GM23338 (cell line): ENCODE data around the gene SFXN1. TPM values are rescaled to one million over a fixed set of nuclear protein-coding genes. Genes with fewer than 3 reads are reported as not detected.

Source experiments
- ATAC-seq: fragments of 200-7000 bp; cut with Tn5 transposase; 3 replicates; pipeline ENCODE4 v1.9.1; 2020
- DNase-seq: peaks from one replicate; pipeline ENCODE4 v3.0.0-alpha.2; 2015; ENCODE audit warnings: low spot score
- H2AFZ ChIP-seq: fragments of 200-600 bp; sonication (generic); 2 replicates; pipeline ENCODE4 v1.8.0; 2016; ENCODE audit warnings: antibody characterized with exemption, mild to moderate bottlenecking, moderate library complexity
- H3F3A ChIP-seq: fragments of 200-600 bp; sonication (generic); replicated peaks from 2 replicates; pipeline ENCODE4 v1.8.0; 2017; ENCODE audit warnings: antibody characterized with exemption, mixed run types, low read depth
- H3K27ac ChIP-seq: fragments of 200-600 bp; sonication (generic); 2 replicates; pipeline ENCODE4 v1.6.1; 2016; ENCODE audit warnings: low read depth
- H3K27me3 ChIP-seq: fragments of 200-600 bp; sonication (generic); 2 replicates; pipeline ENCODE4 v1.8.0; 2016; ENCODE audit warnings: mild to moderate bottlenecking, mixed run types, moderate library complexity; ENCODE audit not compliant: insufficient read depth
- H3K36me3 ChIP-seq: fragments of 200-600 bp; sonication (generic); 2 replicates; pipeline ENCODE4 v1.8.0; 2016; ENCODE audit warnings: mild to moderate bottlenecking; ENCODE audit not compliant: insufficient read depth
- H3K4me1 ChIP-seq: fragments of 200-600 bp; sonication (generic); 2 replicates; pipeline ENCODE4 v1.8.0; 2016; ENCODE audit warnings: mild to moderate bottlenecking, moderate library complexity; ENCODE audit not compliant: insufficient read depth
- H3K4me2 ChIP-seq: fragments of 200-600 bp; sonication (generic); 2 replicates; pipeline ENCODE4 v1.7.1; 2017; ENCODE audit warnings: mixed run types
- H3K4me3 ChIP-seq: fragments of 200-600 bp; sonication (generic); 2 replicates; pipeline ENCODE4 v1.6.1; 2016; ENCODE audit warnings: mixed run types
- H3K79me2 ChIP-seq: fragments of 200-600 bp; sonication (generic); replicated peaks from 2 replicates; pipeline ENCODE4 v1.8.0; 2017; ENCODE audit warnings: mild to moderate bottlenecking; ENCODE audit not compliant: insufficient read depth
- H3K9me2 ChIP-seq: fragments of 200-600 bp; sonication (generic); 2 replicates; pipeline ENCODE4 v1.8.0; 2017; ENCODE audit not compliant: insufficient read depth
- H4K20me1 ChIP-seq: fragments of 200-600 bp; sonication (generic); replicated peaks from 2 replicates; pipeline ENCODE4 v1.8.0; 2017; ENCODE audit warnings: mild to moderate bottlenecking; ENCODE audit not compliant: insufficient read depth
- H3K27ac Mint-ChIP-seq: 2 replicates; pipeline ENCODE4 v1.8.0; 2020; ENCODE audit warnings: inconsistent platforms, mild to moderate bottlenecking, moderate library complexity, mixed read lengths
- H3K27me3 Mint-ChIP-seq: 3 replicates; pipeline ENCODE4 v1.8.0; 2022; ENCODE audit warnings: low read depth, mild to moderate bottlenecking, moderate library complexity, mixed read lengths, inconsistent platforms; ENCODE audit not compliant: insufficient read depth, poor library complexity
- H3K36me3 Mint-ChIP-seq: 3 replicates; pipeline ENCODE4 v1.8.0; 2021; ENCODE audit warnings: low read depth, mild to moderate bottlenecking, inconsistent platforms, moderate library complexity, mixed read lengths
- H3K4me1 Mint-ChIP-seq: 3 replicates; pipeline ENCODE4 v1.8.0; 2020; ENCODE audit warnings: mild to moderate bottlenecking, inconsistent platforms, mixed read lengths
- H3K4me3 Mint-ChIP-seq: 3 replicates; pipeline ENCODE4 v1.8.0; 2021; ENCODE audit warnings: moderate library complexity, mild to moderate bottlenecking, inconsistent platforms, mixed read lengths
- H3K9me3 Mint-ChIP-seq: 3 replicates; pipeline ENCODE4 v1.8.0; 2020; ENCODE audit warnings: moderate library complexity, mild to moderate bottlenecking, inconsistent platforms, mixed read lengths
- EZH2phosphoT487 ChIP-seq: fragments of 200-600 bp; sonication (generic); IDR thresholded peaks from one replicate; pipeline ENCODE4 v1.8.1; 2018; ENCODE audit warnings: antibody characterized with exemption; ENCODE audit not compliant: unreplicated experiment
- JUNB ChIP-seq: IDR thresholded peaks from one replicate; pipeline ENCODE4 v1.6.1; 2016; ENCODE audit warnings: antibody characterized with exemption; ENCODE audit not compliant: unreplicated experiment
- POLR2AphosphoS5 ChIP-seq: IDR thresholded peaks from 2 replicates; pipeline ENCODE4 v1.6.1; 2016; ENCODE audit warnings: antibody characterized with exemption, low read depth
- polyA plus RNA-seq: library from polyadenylated mRNA; unstranded; fragments of >200 nt; fragmentation: Nextera tagmentation; extraction: Ambion mirVana; gene quantifications from 2 replicates; pipeline ENCODE4 v1.2.1, GENCODE V29; 2016
- total RNA-seq: library from RNA; depleted of rRNA; stranded (reverse); fragments of >200 nt; shearing (Covaris generic); gene quantifications from 2 replicates; pipeline ENCODE4 v1.2.3, GENCODE V29; 2014
- TF ChIP-seq, protein P1 (sequence below): fragments of 250-450 bp; sonication (Bioruptor Pico); IDR thresholded peaks from 2 replicates; pipeline ENCODE4 v1.5.0; 2020; ENCODE audit warnings: mild to moderate bottlenecking, moderate library complexity
- TF ChIP-seq, protein P2 (sequence below): IDR thresholded peaks from one replicate; pipeline ENCODE4 v1.6.1; 2018; ENCODE audit warnings: antibody characterized with exemption; ENCODE audit not compliant: unreplicated experiment
- TF ChIP-seq, protein P3 (sequence below), 2 experiments: fragments of 200-600 bp in 1 of 2; sonication (generic) in 1 of 2; conservative IDR thresholded peaks; 2 replicates each; pipeline versions ENCODE4 v1.5.1 to v1.6.1; 2016 to 2017; ENCODE audit warnings: antibody characterized with exemption in 2 of 2, low read depth in 2 of 2, mild to moderate bottlenecking in 2 of 2, moderate library complexity in 1 of 2

The SFXN1 gene
- total and polyA plus RNA-seq, 2 experiments from 2014 or later = 44.0 to 97.7 TPM

DNA sequence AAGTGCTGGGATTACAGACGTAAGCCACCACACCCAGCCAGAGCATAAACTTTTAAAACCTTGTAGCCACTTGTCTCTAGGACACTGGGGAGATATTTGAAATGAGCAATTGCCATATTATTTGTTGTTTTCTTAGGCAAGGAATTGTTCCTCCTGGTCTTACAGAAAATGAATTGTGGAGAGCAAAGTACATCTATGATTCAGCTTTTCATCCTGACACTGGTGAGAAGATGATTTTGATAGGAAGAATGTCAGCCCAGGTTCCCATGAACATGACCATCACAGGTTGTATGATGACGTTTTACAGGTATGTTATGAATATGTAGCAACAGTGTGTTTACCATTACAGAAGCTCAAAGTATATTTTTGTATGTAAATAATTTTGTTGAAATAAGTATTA is 30.5 kb downstream of the SFXN1 start (continued):
- TF ChIP-seq, protein P1, sequence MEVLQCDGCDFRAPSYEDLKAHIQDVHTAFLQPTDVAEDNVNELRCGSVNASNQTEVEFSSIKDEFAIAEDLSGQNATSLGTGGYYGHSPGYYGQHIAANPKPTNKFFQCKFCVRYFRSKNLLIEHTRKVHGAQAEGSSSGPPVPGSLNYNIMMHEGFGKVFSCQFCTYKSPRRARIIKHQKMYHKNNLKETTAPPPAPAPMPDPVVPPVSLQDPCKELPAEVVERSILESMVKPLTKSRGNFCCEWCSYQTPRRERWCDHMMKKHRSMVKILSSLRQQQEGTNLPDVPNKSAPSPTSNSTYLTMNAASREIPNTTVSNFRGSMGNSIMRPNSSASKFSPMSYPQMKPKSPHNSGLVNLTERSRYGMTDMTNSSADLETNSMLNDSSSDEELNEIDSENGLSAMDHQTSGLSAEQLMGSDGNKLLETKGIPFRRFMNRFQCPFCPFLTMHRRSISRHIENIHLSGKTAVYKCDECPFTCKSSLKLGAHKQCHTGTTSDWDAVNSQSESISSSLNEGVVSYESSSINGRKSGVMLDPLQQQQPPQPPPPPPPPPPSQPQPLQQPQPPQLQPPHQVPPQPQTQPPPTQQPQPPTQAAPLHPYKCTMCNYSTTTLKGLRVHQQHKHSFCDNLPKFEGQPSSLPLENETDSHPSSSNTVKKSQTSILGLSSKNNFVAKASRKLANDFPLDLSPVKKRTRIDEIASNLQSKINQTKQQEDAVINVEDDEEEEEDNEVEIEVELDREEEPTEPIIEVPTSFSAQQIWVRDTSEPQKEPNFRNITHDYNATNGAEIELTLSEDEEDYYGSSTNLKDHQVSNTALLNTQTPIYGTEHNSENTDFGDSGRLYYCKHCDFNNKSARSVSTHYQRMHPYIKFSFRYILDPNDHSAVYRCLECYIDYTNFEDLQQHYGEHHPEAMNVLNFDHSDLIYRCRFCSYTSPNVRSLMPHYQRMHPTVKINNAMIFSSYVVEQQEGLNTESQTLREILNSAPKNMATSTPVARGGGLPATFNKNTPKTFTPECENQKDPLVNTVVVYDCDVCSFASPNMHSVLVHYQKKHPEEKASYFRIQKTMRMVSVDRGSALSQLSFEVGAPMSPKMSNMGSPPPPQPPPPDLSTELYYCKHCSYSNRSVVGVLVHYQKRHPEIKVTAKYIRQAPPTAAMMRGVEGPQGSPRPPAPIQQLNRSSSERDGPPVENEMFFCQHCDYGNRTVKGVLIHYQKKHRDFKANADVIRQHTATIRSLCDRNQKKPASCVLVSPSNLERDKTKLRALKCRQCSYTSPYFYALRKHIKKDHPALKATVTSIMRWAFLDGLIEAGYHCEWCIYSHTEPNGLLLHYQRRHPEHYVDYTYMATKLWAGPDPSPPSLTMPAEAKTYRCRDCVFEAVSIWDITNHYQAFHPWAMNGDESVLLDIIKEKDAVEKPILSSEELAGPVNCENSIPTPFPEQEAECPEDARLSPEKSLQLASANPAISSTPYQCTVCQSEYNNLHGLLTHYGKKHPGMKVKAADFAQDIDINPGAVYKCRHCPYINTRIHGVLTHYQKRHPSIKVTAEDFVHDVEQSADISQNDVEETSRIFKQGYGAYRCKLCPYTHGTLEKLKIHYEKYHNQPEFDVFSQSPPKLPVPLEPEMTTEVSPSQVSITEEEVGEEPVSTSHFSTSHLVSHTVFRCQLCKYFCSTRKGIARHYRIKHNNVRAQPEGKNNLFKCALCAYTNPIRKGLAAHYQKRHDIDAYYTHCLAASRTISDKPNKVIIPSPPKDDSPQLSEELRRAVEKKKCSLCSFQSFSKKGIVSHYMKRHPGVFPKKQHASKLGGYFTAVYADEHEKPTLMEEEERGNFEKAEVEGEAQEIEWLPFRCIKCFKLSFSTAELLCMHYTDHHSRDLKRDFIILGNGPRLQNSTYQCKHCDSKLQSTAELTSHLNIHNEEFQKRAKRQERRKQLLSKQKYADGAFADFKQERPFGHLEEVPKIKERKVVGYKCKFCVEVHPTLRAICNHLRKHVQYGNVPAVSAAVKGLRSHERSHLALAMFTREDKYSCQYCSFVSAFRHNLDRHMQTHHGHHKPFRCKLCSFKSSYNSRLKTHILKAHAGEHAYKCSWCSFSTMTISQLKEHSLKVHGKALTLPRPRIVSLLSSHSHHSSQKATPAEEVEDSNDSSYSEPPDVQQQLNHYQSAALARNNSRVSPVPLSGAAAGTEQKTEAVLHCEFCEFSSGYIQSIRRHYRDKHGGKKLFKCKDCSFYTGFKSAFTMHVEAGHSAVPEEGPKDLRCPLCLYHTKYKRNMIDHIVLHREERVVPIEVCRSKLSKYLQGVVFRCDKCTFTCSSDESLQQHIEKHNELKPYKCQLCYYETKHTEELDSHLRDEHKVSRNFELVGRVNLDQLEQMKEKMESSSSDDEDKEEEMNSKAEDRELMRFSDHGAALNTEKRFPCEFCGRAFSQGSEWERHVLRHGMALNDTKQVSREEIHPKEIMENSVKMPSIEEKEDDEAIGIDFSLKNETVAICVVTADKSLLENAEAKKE (CRISPR knock-in tag) = no peak
- no peak for TF ChIP-seq POLR2AphosphoS5

DNA sequence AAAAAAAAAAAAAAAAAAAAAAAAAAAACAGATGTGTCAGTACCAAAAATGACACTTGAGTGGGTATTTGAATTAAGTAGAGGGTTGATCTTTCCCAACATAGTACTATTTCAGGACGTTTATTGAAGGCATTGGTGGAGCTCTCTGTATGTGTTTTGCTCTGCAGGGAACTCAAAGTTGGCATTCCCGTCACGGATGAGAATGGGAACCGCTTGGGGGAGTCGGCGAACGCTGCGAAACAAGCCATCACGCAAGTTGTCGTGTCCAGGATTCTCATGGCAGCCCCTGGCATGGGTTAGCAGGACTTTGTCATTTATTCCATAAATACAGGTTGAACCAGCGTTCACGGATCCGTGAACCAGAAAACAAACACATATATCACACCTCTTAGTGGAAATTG is 34.9 kb downstream of the SFXN1 start:
- no peaks in the 10 kb centered on the region for H3K4me1 ChIP-seq
- no peaks in the 10 kb centered on the region for H3K79me2 ChIP-seq
- no peaks in the 10 kb centered on the region for H3F3A ChIP-seq
- H4K20me1 ChIP-seq = peaks cover 2% of the 10 kb centered on the region; the same call in 1 of the 2 replicates
- Mint-ChIP-seq H3K9me3 (no peaks in the 10 kb centered on the region), H3K27me3 (no peaks in the 10 kb centered on the region), H3K4me3 (no peak overlapping the region), H3K27ac (no peak overlapping the region), H3K36me3 (peaks cover 89% of the 10 kb centered on the region), H3K4me1 (no peaks in the 10 kb centered on the region)
- DNase-seq (no peak), ATAC-seq (no peak)
- H3K4me2 ChIP-seq = no peak overlapping the region
- no peak overlapping the region for H3K27ac ChIP-seq
- H3K4me3 ChIP-seq = no peak overlapping the region
- TF ChIP-seq, protein P2, sequence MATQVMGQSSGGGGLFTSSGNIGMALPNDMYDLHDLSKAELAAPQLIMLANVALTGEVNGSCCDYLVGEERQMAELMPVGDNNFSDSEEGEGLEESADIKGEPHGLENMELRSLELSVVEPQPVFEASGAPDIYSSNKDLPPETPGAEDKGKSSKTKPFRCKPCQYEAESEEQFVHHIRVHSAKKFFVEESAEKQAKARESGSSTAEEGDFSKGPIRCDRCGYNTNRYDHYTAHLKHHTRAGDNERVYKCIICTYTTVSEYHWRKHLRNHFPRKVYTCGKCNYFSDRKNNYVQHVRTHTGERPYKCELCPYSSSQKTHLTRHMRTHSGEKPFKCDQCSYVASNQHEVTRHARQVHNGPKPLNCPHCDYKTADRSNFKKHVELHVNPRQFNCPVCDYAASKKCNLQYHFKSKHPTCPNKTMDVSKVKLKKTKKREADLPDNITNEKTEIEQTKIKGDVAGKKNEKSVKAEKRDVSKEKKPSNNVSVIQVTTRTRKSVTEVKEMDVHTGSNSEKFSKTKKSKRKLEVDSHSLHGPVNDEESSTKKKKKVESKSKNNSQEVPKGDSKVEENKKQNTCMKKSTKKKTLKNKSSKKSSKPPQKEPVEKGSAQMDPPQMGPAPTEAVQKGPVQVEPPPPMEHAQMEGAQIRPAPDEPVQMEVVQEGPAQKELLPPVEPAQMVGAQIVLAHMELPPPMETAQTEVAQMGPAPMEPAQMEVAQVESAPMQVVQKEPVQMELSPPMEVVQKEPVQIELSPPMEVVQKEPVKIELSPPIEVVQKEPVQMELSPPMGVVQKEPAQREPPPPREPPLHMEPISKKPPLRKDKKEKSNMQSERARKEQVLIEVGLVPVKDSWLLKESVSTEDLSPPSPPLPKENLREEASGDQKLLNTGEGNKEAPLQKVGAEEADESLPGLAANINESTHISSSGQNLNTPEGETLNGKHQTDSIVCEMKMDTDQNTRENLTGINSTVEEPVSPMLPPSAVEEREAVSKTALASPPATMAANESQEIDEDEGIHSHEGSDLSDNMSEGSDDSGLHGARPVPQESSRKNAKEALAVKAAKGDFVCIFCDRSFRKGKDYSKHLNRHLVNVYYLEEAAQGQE = no peak
- TF ChIP-seq JUNB (no peak), EZH2phosphoT487 (no peak)
- TF ChIP-seq, protein P3, sequence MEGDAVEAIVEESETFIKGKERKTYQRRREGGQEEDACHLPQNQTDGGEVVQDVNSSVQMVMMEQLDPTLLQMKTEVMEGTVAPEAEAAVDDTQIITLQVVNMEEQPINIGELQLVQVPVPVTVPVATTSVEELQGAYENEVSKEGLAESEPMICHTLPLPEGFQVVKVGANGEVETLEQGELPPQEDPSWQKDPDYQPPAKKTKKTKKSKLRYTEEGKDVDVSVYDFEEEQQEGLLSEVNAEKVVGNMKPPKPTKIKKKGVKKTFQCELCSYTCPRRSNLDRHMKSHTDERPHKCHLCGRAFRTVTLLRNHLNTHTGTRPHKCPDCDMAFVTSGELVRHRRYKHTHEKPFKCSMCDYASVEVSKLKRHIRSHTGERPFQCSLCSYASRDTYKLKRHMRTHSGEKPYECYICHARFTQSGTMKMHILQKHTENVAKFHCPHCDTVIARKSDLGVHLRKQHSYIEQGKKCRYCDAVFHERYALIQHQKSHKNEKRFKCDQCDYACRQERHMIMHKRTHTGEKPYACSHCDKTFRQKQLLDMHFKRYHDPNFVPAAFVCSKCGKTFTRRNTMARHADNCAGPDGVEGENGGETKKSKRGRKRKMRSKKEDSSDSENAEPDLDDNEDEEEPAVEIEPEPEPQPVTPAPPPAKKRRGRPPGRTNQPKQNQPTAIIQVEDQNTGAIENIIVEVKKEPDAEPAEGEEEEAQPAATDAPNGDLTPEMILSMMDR (conservative IDR thresholded peaks at IDR 0.05; ENCODE audit: low read depth in 2 of 2) = no peak
- H3K9me2 ChIP-seq = no peaks in the 10 kb centered on the region
- peaks cover 63% of the 10 kb centered on the region for H3K36me3 ChIP-seq
- no peaks in the 10 kb centered on the region for H3K27me3 ChIP-seq
- H2AFZ ChIP-seq = no peak overlapping the region
